Transverse colon (tissue), 4 donors: ENCODE results near the gene SH3RF1. TPM values are rescaled to one million over a fixed set of nuclear protein-coding genes. Genes with fewer than 3 reads are reported as not detected.
A peak's percentile ranks its signal among the peaks of the same experiment; 100 is the strongest.

Experiments
- DNase-seq: peaks from one replicate; pipeline ENCODE4 v3.0.0-alpha.2; 2019
- H3K27ac ChIP-seq, 4 donors: fragments of 200-600 bp; sonication (generic); 2 replicates each; pipeline ENCODE4 v1.5.1; 2016 to 2018; ENCODE audit warnings: inconsistent platforms in 4 of 4
- H3K27me3 ChIP-seq: fragments of 200-600 bp; sonication (generic); 2 replicates; pipeline ENCODE4 v1.5.1; 2017; ENCODE audit warnings: inconsistent platforms
- H3K36me3 ChIP-seq, 4 donors: fragments of 200-600 bp; sonication (generic); 2 replicates each; pipeline ENCODE4 v1.5.1; 2017 to 2019; ENCODE audit warnings: inconsistent platforms in 4 of 4
- H3K4me1 ChIP-seq, 4 donors: fragments of 200-600 bp; sonication (generic); 2 replicates each; pipeline ENCODE4 v1.5.1; 2017 to 2020; ENCODE audit warnings: inconsistent platforms in 4 of 4
- H3K4me3 ChIP-seq, 4 donors: fragments of 200-600 bp; sonication (generic); 1 replicate in 1 of 4; 2 replicates in 3 of 4; pipeline versions ENCODE4 v1.5.1 to v1.6.1; 2017 to 2019; ENCODE audit warnings: inconsistent platforms in 4 of 4
- H3K9me3 ChIP-seq, 2 donors: fragments of 200-600 bp; sonication (generic); 2 replicates each; pipeline ENCODE4 v1.5.1; 2017 to 2019; ENCODE audit warnings: inconsistent platforms in 2 of 2
- CTCF ChIP-seq, 5 experiments: fragments of 200-600 bp in 3 of 5; fragments of 450-650 bp in 2 of 5; sonication (generic) in 3 of 5; IDR thresholded peaks; 1 replicate in 2 of 5; 2 replicates in 3 of 5; pipeline ENCODE4 v1.5.1; 2016 to 2017; ENCODE audit warnings: antibody characterized with exemption in 5 of 5, inconsistent platforms in 3 of 5, mild to moderate bottlenecking in 2 of 5, moderate library complexity in 1 of 5
- EP300 ChIP-seq: sonication (generic); formaldehyde crosslinking; IDR thresholded peaks from one replicate; pipeline ENCODE4 v1.6.1; 2017; ENCODE audit warnings: antibody characterized with exemption, low read depth
- POLR2A ChIP-seq: fragments of 450-650 bp; IDR thresholded peaks from one replicate; pipeline ENCODE4 v1.6.1; 2016; ENCODE audit warnings: antibody characterized with exemption, mild to moderate bottlenecking, moderate library complexity
- POLR2AphosphoS5 ChIP-seq, 3 donors: sonication (generic); formaldehyde crosslinking; IDR thresholded peaks; one replicate each; pipeline ENCODE4 v1.6.1; 2016; ENCODE audit warnings: antibody characterized with exemption in 3 of 3
- WGBS, 2 donors: methylation state at CpG; one replicate each; pipeline ENCODE4 v1.1.5; 2018; ENCODE audit warnings: low coverage in 1 of 2; 5-methylcytosine and 5-hydroxymethylcytosine counted together
- in situ Hi-C, 4 donors: fragments of 200-750 bp; cut with MboI; loops; one replicate each; pipeline versions ENCODE4 v1.15.0 to v1.15.1; 2017; ENCODE audit warnings: low sequenced_read_pairs in 3 of 4, low pct_ligation_motif_present in 1 of 4, low pct_unique_long_range_greater_than_20kb in 1 of 4
- intact Hi-C: fragments of 100-400 bp; cut with DNase I; formaldehyde crosslinking; loops from one replicate; pipeline ENCODE4 v1.15.1; 2023; ENCODE audit warnings: low total_unique reads
- total RNA-seq, 4 donors: library from RNA; depleted of rRNA; stranded (reverse); fragments of >200 nt; gene quantifications; one replicate each; pipeline ENCODE4 v1.1.0, GENCODE V29; 2016

Gene SH3RF1
- total RNA-seq, 4 donors from 2014 or later, result 49.0 to 63.4 (median 54.3) TPM

DNA sequence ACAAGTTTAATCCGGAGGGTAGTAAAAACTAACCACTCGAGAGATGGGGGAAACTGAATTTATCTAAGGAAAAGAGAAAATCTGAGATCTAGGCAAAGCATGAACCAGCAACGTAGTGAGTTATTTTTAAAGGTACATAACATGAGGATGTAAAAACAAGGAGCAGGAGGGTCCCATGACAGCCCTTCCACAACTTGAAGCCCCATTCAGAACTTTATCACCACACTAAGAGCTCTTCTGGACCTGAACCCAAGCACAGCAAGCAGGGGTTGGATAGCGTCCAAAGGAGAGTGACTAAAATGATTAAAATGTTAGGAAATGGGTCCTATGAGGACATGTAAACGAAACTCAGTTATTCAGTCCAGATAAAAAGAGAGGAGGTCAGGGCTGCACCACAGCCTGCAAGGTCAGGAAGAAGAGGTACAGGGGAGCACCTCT, 16.2 kb downstream of the SH3RF1 start:
- 28 to 32% methylated on average over 5 of the region's 5 CpGs for WGBS, 2 donors
- intact Hi-C loops, result no loop called here

DNA sequence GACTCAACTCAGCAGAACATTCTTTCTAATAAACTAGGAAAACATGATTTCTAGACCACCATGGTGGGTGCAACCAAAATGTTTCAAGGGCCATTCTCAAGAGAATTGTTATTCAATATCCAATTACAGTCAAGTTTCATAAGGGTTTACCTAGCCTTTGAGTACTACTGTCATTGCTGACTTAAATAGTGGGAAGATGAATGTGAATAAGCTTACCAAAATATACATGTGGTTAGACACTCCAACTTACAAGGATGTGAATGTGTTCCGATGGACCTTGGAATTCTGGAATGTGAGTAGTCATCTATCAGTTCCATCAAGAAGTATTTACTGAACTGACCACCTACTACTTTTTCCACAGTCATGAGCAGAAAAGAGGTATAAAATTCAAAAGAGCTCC, 16.9 kb downstream of the SH3RF1 start:
- Histone ChIP-seq H3K27me3 (no peaks in the 10 kb centered on the region), H3K4me3 (no peak overlapping the region), H3K36me3 (no peaks in the 10 kb centered on the region), H3K4me1 (peaks cover 43 to 94% (median 73%) of the 10 kb centered on the region in 4 donors), H3K27ac (peak overlapping the region in 3 of 4 donors; percentile 30 to 86 (median 81)), H3K9me3 (no peaks in the 10 kb centered on the region)
- intact Hi-C loops (no loop called here), in situ Hi-C loops (no loop called here)
- WGBS, 2 donors, result 0% methylated on average over 1 of the region's 1 CpG
- TF ChIP-seq POLR2A, result no peak
- TF ChIP-seq EP300, result no peak
- no peak for TF ChIP-seq POLR2AphosphoS5 (IDR thresholded peaks at IDR 0.05)
- no peak for TF ChIP-seq CTCF (IDR thresholded peaks at IDR 0.05)
- no peak for DNase-seq

More for the DNA sequence above, 16.2 kb downstream of the SH3RF1 start:
- no peak for TF ChIP-seq POLR2AphosphoS5 (IDR thresholded peaks at IDR 0.05)
- TF ChIP-seq CTCF (IDR thresholded peaks at IDR 0.05), result no peak
- no peak for TF ChIP-seq POLR2A
- TF ChIP-seq EP300, result no peak
- Histone ChIP-seq H3K27me3 (no peaks in the 10 kb centered on the region), H3K9me3 (no peaks in the 10 kb centered on the region), H3K27ac (peak overlapping the region; percentile 6 to 86 (median 56)), H3K4me3 (no peak overlapping the region), H3K4me1 (peaks cover 40 to 92% (median 70%) of the 10 kb centered on the region in 4 donors), H3K36me3 (no peaks in the 10 kb centered on the region)
- in situ Hi-C loops, result no loop called here
- no peak for DNase-seq

- Histone ChIP-seq H3K9me3 (no peaks in the 10 kb centered on the region), H3K36me3 (no peaks in the 10 kb centered on the region), H3K4me3 (no peak overlapping the region), H3K27ac (peak overlapping the region; percentile 81 to 88 (median 85)), H3K27me3 (no peaks in the 10 kb centered on the region), H3K4me1 (peaks cover 43 to 92% (median 75%) of the 10 kb centered on the region in 4 donors)
- 83 to 89% methylated on average over 2 of the region's 2 CpGs for WGBS, 2 donors
- TF ChIP-seq POLR2AphosphoS5 (IDR thresholded peaks at IDR 0.05) (no peak), CTCF (IDR thresholded peaks at IDR 0.05) (no peak), EP300 (no peak), POLR2A (no peak)
- DNase-seq, result no peak
- intact Hi-C loops (no loop called here), in situ Hi-C loops (no loop called here)
These were observed 17.6 kb downstream of the SH3RF1 start for GRCh38 chr4:169253113-169253671.

GRCh38 chr4:169252339-169253112, 18.2 kb downstream of the SH3RF1 start:
- Histone ChIP-seq H3K27ac (peak overlapping the region; percentile 81 to 88 (median 85)), H3K9me3 (no peaks in the 10 kb centered on the region), H3K27me3 (no peaks in the 10 kb centered on the region), H3K36me3 (no peaks in the 10 kb centered on the region), H3K4me1 (peaks cover 43 to 86% (median 71%) of the 10 kb centered on the region in 4 donors), H3K4me3 (no peak overlapping the region)
- in situ Hi-C loops (no loop called here), intact Hi-C loops (no loop called here)
- no peak for TF ChIP-seq POLR2A
- TF ChIP-seq EP300, result no peak
- no peak for TF ChIP-seq POLR2AphosphoS5 (IDR thresholded peaks at IDR 0.05)
- TF ChIP-seq CTCF (IDR thresholded peaks at IDR 0.05), result no peak
- WGBS, 2 donors, result 43 to 67% methylated on average over 4 of the region's 4 CpGs
- no peak for DNase-seq
